Aorta (tissue), 5 donors: ENCODE data around the gene SUCO. TPM values are rescaled to one million over a fixed set of nuclear protein-coding genes. Genes with fewer than 3 reads are reported as not detected.

ENCODE experiments used
- ATAC-seq: fragments of 200-7000 bp; cut with Tn5 transposase; one replicate; pipeline ENCODE4 v1.9.1; 2022; ENCODE audit warnings: moderate library complexity; ENCODE audit not compliant: low FRiP score
- DNase-seq, 2 donors: peaks; one replicate each; pipeline ENCODE4 v3.0.0-alpha.2; 2020
- H3K27ac ChIP-seq, 2 donors: one replicate each; pipeline ENCODE4 v1.5.1; 2013; ENCODE audit warnings: low read length in 2 of 2, mild to moderate bottlenecking in 2 of 2, moderate library complexity in 2 of 2, control low read depth in 1 of 2, inconsistent platforms in 1 of 2, low read depth in 1 of 2
- H3K27me3 ChIP-seq, 2 donors: one replicate each; pipeline ENCODE4 v1.6.1; 2013; ENCODE audit warnings: control low read depth in 1 of 2, low read length in 1 of 2, mild to moderate bottlenecking in 1 of 2, moderate library complexity in 1 of 2; ENCODE audit not compliant: insufficient read depth in 2 of 2, control insufficient read depth in 1 of 2
- H3K36me3 ChIP-seq, 2 donors: one replicate each; pipeline ENCODE4 v1.6.1; 2013; ENCODE audit warnings: control low read depth in 1 of 2, low read length in 1 of 2, mild to moderate bottlenecking in 1 of 2; ENCODE audit not compliant: insufficient read depth in 2 of 2, control insufficient read depth in 1 of 2
- H3K4me1 ChIP-seq, 2 donors: one replicate each; pipeline ENCODE4 v1.6.1; 2013; ENCODE audit warnings: low read length in 2 of 2, control low read depth in 1 of 2, mild to moderate bottlenecking in 1 of 2, moderate library complexity in 1 of 2; ENCODE audit not compliant: insufficient read depth in 2 of 2, control insufficient read depth in 1 of 2
- H3K4me3 ChIP-seq, 2 donors: one replicate each; pipeline ENCODE4 v1.5.1; 2013; ENCODE audit warnings: low read length in 2 of 2, control low read depth in 1 of 2, mild to moderate bottlenecking in 1 of 2
- H3K9me3 ChIP-seq: one replicate; pipeline ENCODE4 v1.6.1; 2013; ENCODE audit warnings: mild to moderate bottlenecking, low read length; ENCODE audit not compliant: control insufficient read depth
- WGBS, 2 donors: extraction: QIAGEN DNeasy Blood & Tissue Kit; methylation state at CpG; one replicate each; pipeline ENCODE4 v1.1.7; 2013; 5-methylcytosine and 5-hydroxymethylcytosine counted together
- intact Hi-C, 2 donors: fragments of 100-400 bp; cut with DNase I; formaldehyde crosslinking; loops; one replicate each; pipeline versions ENCODE4 v1.14.2 to v1.15.0; 2022
- polyA plus RNA-seq, 2 donors: library from polyadenylated mRNA; stranded (reverse); fragments of 200-250 nt; gene quantifications; one replicate each; pipeline ENCODE4 v1.2.3, GENCODE V29; 2013
- total RNA-seq, 2 donors: library from RNA; stranded (reverse); fragmentation: NEBNext Ultra II Directional; extraction: Animal tissue kit (Norgen Biotek cat#: 25700); gene quantifications; one replicate each; pipeline ENCODE4 v1.2.1, GENCODE V29; 2021
- donor health status: healthy with polysubstance abuse.
- donor health status: Bipolar disorder and iron deficiency.
- donor health status: DM: no; HTN: no; CAD: no.
- donor health status: DM: no; HTN: no; CAD: no.
- donor health status: DM: yes; HTN: yes; CAD: no.

Gene SUCO
- total and polyA plus RNA-seq, 4 donors: 7.4 to 37.7 (median 22.9) TPM

DNA sequence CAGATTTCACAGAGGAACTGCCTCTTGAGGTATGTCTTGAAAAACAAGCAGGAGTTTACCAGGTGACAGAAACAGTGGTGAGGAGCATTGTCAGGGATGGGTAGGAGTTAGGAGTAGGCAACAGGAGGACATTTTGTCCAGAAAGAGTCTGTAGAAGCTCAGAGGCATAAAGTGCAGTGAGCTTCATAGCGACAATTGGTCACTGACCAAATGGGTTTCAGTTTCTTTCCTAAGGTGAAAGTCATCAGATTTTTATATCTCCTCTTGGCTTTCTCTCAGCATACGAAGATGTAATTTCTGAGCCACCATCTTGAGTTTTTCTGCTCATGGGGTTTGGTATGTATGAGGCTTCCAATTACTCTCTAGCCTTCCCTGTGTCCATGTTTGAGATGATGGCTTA, 96.7 kb downstream of the SUCO start:
- ATAC-seq: no peak
- no peaks in the 10 kb centered on the region for H3K4me1 ChIP-seq
- intact Hi-C loops: loop anchor here in 1 of 2 donors (5.0 kb wide), 1 partner anchor 672 kb away; no protein-coding TSS in a partner anchor
- peaks cover 3% of the 10 kb centered on the region for H3K9me3 ChIP-seq
- H3K36me3 ChIP-seq: no peaks in the 10 kb centered on the region
- no peak for DNase-seq
- WGBS, 2 donors: 91 to 97% methylated on average over 2 of the region's 2 CpGs
- no peak overlapping the region for H3K27ac ChIP-seq
- no peak overlapping the region for H3K4me3 ChIP-seq
- H3K27me3 ChIP-seq: no peaks in the 10 kb centered on the region

DNA sequence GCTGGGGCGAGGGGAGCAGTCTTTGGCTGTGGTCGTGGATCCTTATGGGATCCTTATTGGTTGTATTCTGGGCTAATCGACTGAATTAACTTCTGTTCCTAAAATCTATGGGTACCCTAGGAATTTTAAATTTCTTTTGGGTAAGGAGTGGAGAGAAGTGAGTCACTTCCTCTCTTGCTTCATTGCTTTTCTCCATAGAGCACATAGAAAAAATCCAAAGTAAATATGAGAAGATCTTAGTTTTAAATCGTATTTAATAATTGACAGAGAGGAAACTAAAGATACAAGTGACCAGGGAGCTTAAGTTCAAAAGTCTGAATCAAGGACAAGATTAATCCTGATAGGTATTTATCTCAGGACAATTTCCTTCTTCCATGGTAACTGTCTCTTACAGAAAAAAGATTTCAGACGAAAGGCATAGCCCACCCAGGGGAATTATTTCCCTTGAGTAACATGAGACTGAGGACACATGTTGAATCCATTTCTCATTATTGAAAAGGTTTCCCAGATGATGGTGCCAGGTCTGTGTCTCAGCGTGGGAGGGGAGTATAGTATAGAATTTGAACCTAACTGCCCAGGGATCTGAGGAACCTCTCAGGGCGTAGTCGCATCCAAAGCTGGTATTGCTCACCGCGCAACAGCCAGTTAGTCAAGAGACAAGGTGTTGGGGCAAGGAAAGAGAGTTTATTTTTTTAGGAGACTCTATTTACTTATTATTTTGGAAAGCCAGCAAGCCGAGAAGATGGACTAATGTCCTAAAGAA, 97.3 kb downstream of the SUCO start:
- no peak for ATAC-seq

DNA sequence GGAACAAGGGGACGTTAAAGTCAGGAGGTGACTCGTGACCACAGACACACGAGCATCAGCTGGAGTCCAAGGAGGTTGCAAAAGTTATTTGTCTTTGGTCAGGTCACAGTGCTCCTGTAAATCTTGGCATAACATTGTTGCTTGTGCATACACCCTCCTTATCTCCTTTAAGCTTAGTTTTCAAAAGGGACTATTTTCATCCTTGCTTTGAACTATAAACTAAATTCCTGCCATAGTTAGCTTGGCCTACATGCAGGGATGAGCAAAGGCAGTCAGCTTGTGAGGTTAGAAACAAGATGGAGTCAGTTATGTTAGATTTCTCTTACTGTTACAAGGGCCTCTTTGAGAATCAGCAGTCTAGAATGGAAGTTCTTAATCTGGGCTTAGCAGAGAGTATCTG, 97.9 kb downstream of the SUCO start:
- Histone ChIP-seq H3K4me1 (no peaks in the 10 kb centered on the region), H3K27me3 (no peaks in the 10 kb centered on the region), H3K4me3 (no peak overlapping the region), H3K9me3 (peaks cover 3% of the 10 kb centered on the region), H3K36me3 (no peaks in the 10 kb centered on the region), H3K27ac (no peak overlapping the region)
- intact Hi-C loops: loop anchor here in 1 of 2 donors (5.0 kb wide), 1 partner anchor 674 kb away; no protein-coding TSS in a partner anchor
- 75 to 77% methylated on average over 3 of the region's 3 CpGs for WGBS, 2 donors
- no peak for ATAC-seq
- DNase-seq: no peak

More for the DNA sequence above, 97.3 kb downstream of the SUCO start:
- intact Hi-C loops: loop anchor here in 1 of 2 donors (5.0 kb wide), 1 partner anchor 673 kb away; no protein-coding TSS in a partner anchor
- 87 to 88% methylated on average over 11 of the region's 11 CpGs for WGBS, 2 donors
- Histone ChIP-seq H3K36me3 (no peaks in the 10 kb centered on the region), H3K27me3 (no peaks in the 10 kb centered on the region), H3K9me3 (peaks cover 3% of the 10 kb centered on the region), H3K4me3 (no peak overlapping the region), H3K27ac (no peak overlapping the region), H3K4me1 (no peaks in the 10 kb centered on the region)
- DNase-seq: no peak

DNA sequence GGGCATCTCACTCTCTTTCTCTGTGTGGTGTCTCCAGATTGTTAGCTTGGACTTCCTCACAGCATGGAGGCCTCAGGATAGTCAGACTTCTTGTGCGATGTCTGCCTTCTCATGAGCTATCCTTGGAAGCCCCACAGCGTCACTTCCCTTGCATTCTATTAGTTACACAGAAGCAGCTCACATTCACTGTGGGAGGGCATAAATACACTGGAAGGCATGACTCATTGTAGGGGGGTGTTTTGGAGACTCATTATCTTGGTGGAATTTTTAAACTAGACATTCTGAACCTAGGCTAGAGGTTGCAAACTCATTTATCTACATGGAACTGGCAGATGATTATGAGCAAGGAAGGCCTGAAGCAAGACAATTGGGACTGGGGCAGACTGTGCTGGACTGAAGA, 104.6 kb downstream of the SUCO start:
- Histone ChIP-seq H3K27ac (no peak overlapping the region), H3K36me3 (no peaks in the 10 kb centered on the region), H3K4me1 (no peaks in the 10 kb centered on the region), H3K4me3 (no peak overlapping the region), H3K9me3 (peaks cover 6% of the 10 kb centered on the region), H3K27me3 (no peaks in the 10 kb centered on the region)
- 91 to 92% methylated on average over 2 of the region's 2 CpGs for WGBS, 2 donors
- ATAC-seq (no peak), DNase-seq (no peak)
- intact Hi-C loops: no loop called here

DNA sequence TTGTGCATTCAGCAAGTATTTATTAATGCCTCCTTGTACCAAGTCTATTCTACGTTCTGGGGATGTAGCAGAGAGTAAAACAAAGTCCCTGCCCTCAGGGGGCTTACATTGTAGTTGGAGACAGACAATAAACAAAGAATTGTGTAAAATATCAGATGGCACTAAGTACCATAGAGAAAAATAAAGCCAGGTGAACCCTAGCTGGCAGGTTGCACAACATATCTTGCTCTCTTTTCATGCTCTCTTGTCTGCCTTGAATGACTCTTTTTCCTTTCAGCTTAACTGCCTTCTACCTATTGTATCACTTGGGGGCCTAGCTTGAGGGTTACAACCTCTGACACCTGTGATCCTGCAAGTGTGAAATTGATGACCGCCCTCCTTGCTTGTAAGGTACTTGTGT, 105.3 kb downstream of the SUCO start:
- H3K9me3 ChIP-seq: peaks cover 6% of the 10 kb centered on the region
- ATAC-seq (no peak), DNase-seq (no peak)
- no peaks in the 10 kb centered on the region for H3K36me3 ChIP-seq
- no peak overlapping the region for H3K27ac ChIP-seq
- 80 to 81% methylated on average over 2 of the region's 2 CpGs for WGBS, 2 donors
- intact Hi-C loops: no loop called here
- no peak overlapping the region for H3K4me3 ChIP-seq
- no peaks in the 10 kb centered on the region for H3K4me1 ChIP-seq
- H3K27me3 ChIP-seq: no peaks in the 10 kb centered on the region

DNA sequence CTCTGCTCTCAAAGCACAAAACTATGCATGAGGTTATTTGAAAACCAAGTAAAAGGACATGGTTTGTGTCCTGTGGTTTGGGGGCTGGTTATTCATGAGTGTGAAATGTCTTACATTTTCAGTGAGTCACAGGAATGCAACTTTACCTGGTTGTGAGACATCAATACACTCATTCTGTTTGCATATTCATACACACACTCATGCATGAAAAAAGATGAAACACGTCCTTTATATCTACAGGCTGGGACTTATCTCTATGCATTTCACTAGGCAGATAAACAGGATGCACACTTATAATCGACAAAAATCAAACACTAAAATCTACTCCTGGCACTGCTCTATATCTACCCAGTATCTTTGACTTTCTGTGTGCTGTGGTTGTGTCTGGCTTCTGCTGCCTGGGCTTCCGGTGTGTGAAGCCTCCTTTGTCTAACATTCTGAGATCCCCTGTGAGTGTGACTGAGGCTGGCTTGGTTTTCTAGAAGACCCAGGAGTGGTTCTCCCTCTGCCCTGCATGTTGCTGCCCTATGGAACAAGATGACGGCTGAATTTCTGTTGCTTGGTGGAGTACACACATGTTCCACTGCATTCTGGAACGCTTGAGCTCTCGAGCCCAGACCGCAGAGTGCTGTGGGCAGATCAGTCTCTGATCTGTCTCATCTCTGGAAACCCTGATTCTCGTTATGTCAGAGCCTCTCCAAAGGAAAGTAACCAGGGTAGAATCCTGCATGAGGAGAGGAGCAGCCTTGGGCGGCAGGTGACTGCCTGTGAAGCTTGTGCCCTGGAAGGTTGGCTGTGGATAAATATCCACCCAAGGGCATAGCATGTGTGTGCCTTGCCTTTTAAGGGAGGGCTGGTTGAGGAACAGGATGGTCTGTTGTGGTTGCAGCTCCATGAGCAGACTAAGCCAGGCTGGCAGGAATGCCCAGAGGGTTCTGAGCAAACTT, 106.2 kb downstream of the SUCO start:
- Histone ChIP-seq H3K9me3 (peaks cover 6% of the 10 kb centered on the region), H3K4me1 (no peaks in the 10 kb centered on the region), H3K27ac (no peak overlapping the region), H3K4me3 (no peak overlapping the region), H3K36me3 (no peaks in the 10 kb centered on the region), H3K27me3 (no peaks in the 10 kb centered on the region)
- WGBS, 2 donors: 70 to 77% methylated on average over 9 of the region's 9 CpGs
- no peak for DNase-seq
- ATAC-seq: no peak
- intact Hi-C loops: no loop called here

DNA sequence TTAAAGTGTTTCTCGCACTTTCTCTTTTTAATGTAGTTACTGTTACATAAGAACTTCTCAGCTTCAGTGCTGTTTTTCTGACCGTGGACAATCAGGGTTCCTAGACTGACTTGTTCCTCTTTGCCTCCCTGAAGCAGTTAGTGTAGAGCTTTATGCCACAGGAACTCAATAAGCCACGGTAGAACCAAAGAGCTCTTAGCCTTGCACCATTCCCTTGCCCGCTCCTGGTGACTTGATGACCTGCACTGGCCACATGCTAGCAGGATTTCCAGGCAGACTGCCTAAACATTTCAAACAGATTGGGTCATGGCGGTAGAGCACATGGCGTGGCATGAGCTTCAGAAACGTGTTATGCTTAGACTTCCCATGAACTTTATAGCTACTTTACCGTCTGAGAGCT, 107.2 kb downstream of the SUCO start:
- Histone ChIP-seq H3K36me3 (no peaks in the 10 kb centered on the region), H3K27ac (no peak overlapping the region), H3K27me3 (no peaks in the 10 kb centered on the region), H3K4me3 (no peak overlapping the region), H3K9me3 (peaks cover 6% of the 10 kb centered on the region), H3K4me1 (no peaks in the 10 kb centered on the region)
- ATAC-seq (no peak), DNase-seq (no peak)
- intact Hi-C loops: no loop called here
- WGBS, 2 donors: 83 to 85% methylated on average over 8 of the region's 8 CpGs

DNA sequence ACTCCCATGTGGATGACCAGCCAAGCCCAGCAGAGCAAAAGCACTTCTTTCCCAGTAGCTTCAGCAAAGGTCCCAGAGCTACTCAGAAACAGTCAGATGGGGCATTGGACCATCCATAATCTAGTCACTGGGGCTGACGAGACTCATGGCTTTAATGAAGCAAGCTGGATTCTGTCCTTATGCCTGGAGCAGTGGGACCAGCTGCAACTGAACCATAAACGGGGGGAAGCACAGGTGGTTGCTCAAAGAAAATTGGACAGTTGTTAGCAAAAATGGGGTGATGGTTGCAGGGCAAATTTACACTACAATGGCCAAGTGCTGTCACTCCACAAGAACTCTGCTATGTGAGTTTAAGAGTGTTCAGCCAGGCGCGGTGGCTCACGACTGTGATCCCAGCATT, 108.5 kb downstream of the SUCO start:
- peaks cover 5% of the 10 kb centered on the region for H3K9me3 ChIP-seq
- H3K27ac ChIP-seq: no peak overlapping the region
- H3K4me1 ChIP-seq: no peaks in the 10 kb centered on the region
- ATAC-seq (no peak), DNase-seq (no peak)
- 74 to 81% methylated on average over 5 of the region's 5 CpGs for WGBS, 2 donors
- no peaks in the 10 kb centered on the region for H3K36me3 ChIP-seq
- no peak overlapping the region for H3K4me3 ChIP-seq
- no peaks in the 10 kb centered on the region for H3K27me3 ChIP-seq
- intact Hi-C loops: no loop called here
